Measurements from ENCODE around the gene MACROD2.

MACROD2 gene

GRCh38 chr20:16028923-16029322 is 2033.6 kb downstream of the MACROD2 start:
- DNase-seq = no peak

- no peak for DNase-seq
These were observed 2034.9 kb downstream of the MACROD2 start for GRCh38 chr20:16030253-16030652.

GRCh38 chr20:16035576-16035975 is 2040.3 kb downstream of the MACROD2 start:
- no peak for DNase-seq

GRCh38 chr20:16036331-16036730 is 2041.0 kb downstream of the MACROD2 start:
- DNase-seq = no peak

GRCh38 chr20:16040742-16041141 is 2045.4 kb downstream of the MACROD2 start:
- DNase-seq = no peak

- DNase-seq = no peak
These were observed 2047.4 kb downstream of the MACROD2 start for GRCh38 chr20:16042731-16043130.

- no peak for DNase-seq
These were observed 2048.6 kb downstream of the MACROD2 start for GRCh38 chr20:16043931-16044330.

GRCh38 chr20:16048876-16049275 is 2053.6 kb downstream of the MACROD2 start:
- DNase-seq = no peak

GRCh38 chr20:16049529-16050093 is 2054.3 kb downstream of the MACROD2 start:
- no peak for DNase-seq

GRCh38 chr20:16050366-16050765 is 2055.1 kb downstream of the MACROD2 start:
- no peak for DNase-seq

GRCh38 chr20:16051968-16052367 is 2056.7 kb downstream of the MACROD2 start:
- DNase-seq = no peak

- no peak for DNase-seq
These were observed 2057.1 kb downstream of the MACROD2 start for GRCh38 chr20:16052456-16052855.

GRCh38 chr20:16054985-16055384 is 2059.7 kb downstream of the MACROD2 start:
- no peak for DNase-seq

GRCh38 chr20:16057651-16058050 is 2062.3 kb downstream of the MACROD2 start:
- no peak for DNase-seq

- no peak for DNase-seq
These were observed 2063.0 kb downstream of the MACROD2 start for GRCh38 chr20:16058268-16058667.

GRCh38 chr20:16059841-16060240 is 2064.5 kb downstream of the MACROD2 start:
- no peak for DNase-seq

- DNase-seq = no peak
These were observed 2066.0 kb downstream of the MACROD2 start for GRCh38 chr20:16061351-16061750.

- DNase-seq = no peak
These were observed 2067.6 kb downstream of the MACROD2 start for GRCh38 chr20:16062661-16063581.

GRCh38 chr20:16063881-16064280 is 2068.6 kb downstream of the MACROD2 start:
- no peak for DNase-seq

GRCh38 chr20:16064989-16065707 is 2069.8 kb downstream of the MACROD2 start:
- DNase-seq = no peak

GRCh38 chr20:16066571-16066970 is 2071.3 kb downstream of the MACROD2 start:
- DNase-seq = no peak

GRCh38 chr20:16069389-16070010 is 2074.2 kb downstream of the MACROD2 start:
- no peak for DNase-seq

- no peak for DNase-seq
These were observed 2076.9 kb downstream of the MACROD2 start for GRCh38 chr20:16072220-16072619.

Data from left hindlimb (tissue), 1 donor.